Stomach (tissue), 9 donors: ENCODE data around the gene TRIM24. TPM values are rescaled to one million over a fixed set of nuclear protein-coding genes. Genes with fewer than 3 reads are reported as not detected.

Source experiments
- DNase-seq, 2 donors: peaks; one replicate each; pipeline versions ENCODE4 v3.0.0 to v3.0.0-alpha.2; 2013 to 2019
- H3K27ac ChIP-seq, 5 donors: fragments of 200-600 bp in 4 of 5; sonication (generic) in 4 of 5; one replicate each; pipeline ENCODE4 v1.5.1; 2013 to 2019; ENCODE audit warnings: mild to moderate bottlenecking in 1 of 5, moderate library complexity in 1 of 5
- H3K27me3 ChIP-seq, 3 donors: fragments of 200-600 bp; sonication (generic); one replicate each; pipeline ENCODE4 v1.5.1; 2017 to 2019; ENCODE audit warnings: mixed run types in 1 of 3
- H3K36me3 ChIP-seq, 4 donors: fragments of 200-600 bp; sonication (generic); 1 replicate in 3 of 4; 2 replicates in 1 of 4; pipeline ENCODE4 v1.5.1; 2016 to 2019
- H3K4me1 ChIP-seq, 4 donors: fragments of 200-600 bp; sonication (generic); one replicate each; pipeline ENCODE4 v1.5.1; 2016 to 2019
- H3K4me3 ChIP-seq, 4 donors: fragments of 200-600 bp; sonication (generic) in 3 of 4; one replicate each; pipeline ENCODE4 v1.5.1; 2016 to 2019; ENCODE audit warnings: mild to moderate bottlenecking in 1 of 4
- H3K9me3 ChIP-seq, 4 donors: fragments of 200-600 bp; sonication (generic); one replicate each; pipeline ENCODE4 v1.5.1; 2016 to 2019
- CTCF ChIP-seq, 7 experiments: fragments of 450-650 bp in 4 of 7; fragments of 200-600 bp in 3 of 7; sonication (generic) in 3 of 7; IDR thresholded peaks; one replicate each; pipeline ENCODE4 v1.5.1; 2016 to 2019; ENCODE audit warnings: antibody characterized with exemption in 7 of 7, control low read depth in 2 of 7, mild to moderate bottlenecking in 1 of 7
- EP300 ChIP-seq: sonication (generic); formaldehyde crosslinking; IDR thresholded peaks from one replicate; pipeline ENCODE4 v1.6.1; 2017; ENCODE audit warnings: antibody characterized with exemption
- POLR2A ChIP-seq, 4 donors: fragments of 450-650 bp; IDR thresholded peaks; one replicate each; pipeline ENCODE4 v1.6.1; 2016; ENCODE audit warnings: antibody characterized with exemption in 4 of 4, control low read depth in 2 of 4, mild to moderate bottlenecking in 1 of 4, moderate library complexity in 1 of 4
- POLR2AphosphoS5 ChIP-seq, 3 donors: sonication (generic); formaldehyde crosslinking; IDR thresholded peaks; one replicate each; pipeline ENCODE4 v1.6.1; 2016; ENCODE audit warnings: antibody characterized with exemption in 3 of 3
- WGBS, 5 donors: extraction: QIAGEN DNeasy Blood & Tissue Kit in 3 of 5; methylation state at CpG; one replicate each; pipeline versions ENCODE4 v1.1.5 to v1.1.7; 2013 to 2018; 5-methylcytosine and 5-hydroxymethylcytosine counted together
- intact Hi-C: fragments of 100-400 bp; cut with DNase I; formaldehyde crosslinking; loops from one replicate; pipeline ENCODE4 v1.15.1; 2023; ENCODE audit warnings: low total_unique reads
- polyA plus RNA-seq, 3 donors: library from polyadenylated mRNA; stranded (reverse); fragments of 200-250 nt; gene quantifications; one replicate each; pipeline ENCODE4 v1.2.3, GENCODE V29; 2013
- total RNA-seq, 5 donors: library from RNA; depleted of rRNA; stranded (reverse); fragments of >200 nt; gene quantifications; one replicate each; pipeline versions ENCODE4 v1.1.0 to v1.2.3, GENCODE V29; 2014 to 2016
- donor health status: healthy with polysubstance abuse.
- donor health status: Bipolar disorder and iron deficiency.
- donor health status: healthy.

The TRIM24 gene
- total and polyA plus RNA-seq, 8 donors: 5.5 to 32.0 (median 11.9) TPM

GRCh38 chr7:138425026-138425425 is 35.0 kb upstream of the TRIM24 start:
- intact Hi-C loops: no loop called here
- Histone ChIP-seq H3K27ac (no peak overlapping the region), H3K27me3 (no peaks in the 10 kb centered on the region), H3K9me3 (peaks cover 13 to 42% (median 24%) of the 10 kb centered on the region in 4 donors), H3K4me3 (no peak overlapping the region), H3K4me1 (no peaks in the 10 kb centered on the region), H3K36me3 (no peaks in the 10 kb centered on the region)
- DNase-seq: no peak
- WGBS, 5 donors: 93 to 99% (median 94%) methylated on average over 5 of the region's 5 CpGs
- TF ChIP-seq POLR2AphosphoS5 (IDR thresholded peaks at IDR 0.05): no peak
- no peak for TF ChIP-seq CTCF (IDR thresholded peaks at IDR 0.05)
- no peak for TF ChIP-seq POLR2A (IDR thresholded peaks at IDR 0.05)
- no peak for TF ChIP-seq EP300

GRCh38 chr7:138429577-138430250 is 30.3 kb upstream of the TRIM24 start:
- peaks cover 24 to 54% (median 36%) of the 10 kb centered on the region in 4 donors for H3K9me3 ChIP-seq
- H3K36me3 ChIP-seq: no peaks in the 10 kb centered on the region
- no peak overlapping the region for H3K27ac ChIP-seq
- no peaks in the 10 kb centered on the region for H3K4me1 ChIP-seq
- H3K4me3 ChIP-seq: no peak overlapping the region
- TF ChIP-seq EP300 (no peak), POLR2AphosphoS5 (IDR thresholded peaks at IDR 0.05) (no peak), CTCF (IDR thresholded peaks at IDR 0.05) (no peak), POLR2A (IDR thresholded peaks at IDR 0.05) (no peak)
- intact Hi-C loops: no loop called here
- WGBS, 5 donors: 81 to 89% (median 82%) methylated on average over 5 of the region's 5 CpGs
- H3K27me3 ChIP-seq: no peaks in the 10 kb centered on the region
- DNase-seq: no peak

GRCh38 chr7:138431517-138431916 is 28.5 kb upstream of the TRIM24 start:
- H3K27me3 ChIP-seq: no peaks in the 10 kb centered on the region
- TF ChIP-seq POLR2A (IDR thresholded peaks at IDR 0.05): no peak
- no peak for TF ChIP-seq EP300
- no peak for TF ChIP-seq CTCF (IDR thresholded peaks at IDR 0.05)
- TF ChIP-seq POLR2AphosphoS5 (IDR thresholded peaks at IDR 0.05): no peak
- H3K4me1 ChIP-seq: no peaks in the 10 kb centered on the region
- H3K9me3 ChIP-seq: peaks cover 21 to 53% (median 35%) of the 10 kb centered on the region in 4 donors
- no peaks in the 10 kb centered on the region for H3K36me3 ChIP-seq
- DNase-seq: no peak
- intact Hi-C loops: no loop called here
- no peak overlapping the region for H3K4me3 ChIP-seq
- 63 to 79% (median 71%) methylated on average over 2 of the region's 2 CpGs for WGBS, 5 donors
- no peak overlapping the region for H3K27ac ChIP-seq

- Histone ChIP-seq H3K27ac (no peak overlapping the region), H3K36me3 (no peaks in the 10 kb centered on the region), H3K4me3 (no peak overlapping the region), H3K9me3 (peaks cover 20 to 36% (median 29%) of the 10 kb centered on the region in 4 donors), H3K27me3 (no peaks in the 10 kb centered on the region), H3K4me1 (no peaks in the 10 kb centered on the region)
- DNase-seq: no peak
- 80 to 86% (median 84%) methylated on average over 5 to 6 of the region's 6 CpGs for WGBS, 5 donors
- intact Hi-C loops: no loop called here
- no peak for TF ChIP-seq POLR2AphosphoS5 (IDR thresholded peaks at IDR 0.05)
- TF ChIP-seq POLR2A (IDR thresholded peaks at IDR 0.05): no peak
- TF ChIP-seq CTCF (IDR thresholded peaks at IDR 0.05): no peak
- TF ChIP-seq EP300: no peak
Observed at GRCh38 chr7:138433583-138434443, 26.2 kb upstream of the TRIM24 start.
